ENCODE results near the gene MEIS2.

The MEIS2 gene

GRCh38 chr15:37037071-37037655 is 63.2 kb downstream of the MEIS2 start:
- TF ChIP-seq FOXP2 (optimal IDR thresholded peaks at IDR 0.05; ENCODE audit: borderline replicate concordance, extremely low read depth, extremely low read length, insufficient read depth): no peak
- TF ChIP-seq SIN3A (IDR thresholded peaks at IDR 0.05; ENCODE audit: borderline replicate concordance, insufficient read depth, low read length): no peak

- TF ChIP-seq POLR2AphosphoS5 (IDR thresholded peaks at IDR 0.05; ENCODE audit: low read depth, low read length) (no peak), FOXP2 (optimal IDR thresholded peaks at IDR 0.05; ENCODE audit: borderline replicate concordance, extremely low read depth, extremely low read length, insufficient read depth) (no peak), SIN3A (IDR thresholded peaks at IDR 0.05; ENCODE audit: borderline replicate concordance, insufficient read depth, low read length) (no peak), REST (IDR thresholded peaks at IDR 0.05; ENCODE audit: insufficient read depth in 1 of 2, low read depth in 2 of 2, low read length in 2 of 2) (no peak), TAF1 (IDR thresholded peaks at IDR 0.05; ENCODE audit: borderline replicate concordance, insufficient read depth, low read length) (no peak)
These were observed 65.3 kb downstream of the MEIS2 start for GRCh38 chr15:37034835-37035748.

GRCh38 chr15:37034392-37034791 is 66.0 kb downstream of the MEIS2 start:
- TF ChIP-seq POLR2AphosphoS5 (IDR thresholded peaks at IDR 0.05; ENCODE audit: low read depth, low read length): no peak
- TF ChIP-seq SIN3A (IDR thresholded peaks at IDR 0.05; ENCODE audit: borderline replicate concordance, insufficient read depth, low read length): no peak
- TF ChIP-seq FOXP2 (optimal IDR thresholded peaks at IDR 0.05; ENCODE audit: borderline replicate concordance, extremely low read depth, extremely low read length, insufficient read depth): no peak
- TF ChIP-seq TAF1 (IDR thresholded peaks at IDR 0.05; ENCODE audit: borderline replicate concordance, insufficient read depth, low read length): no peak
- TF ChIP-seq REST (IDR thresholded peaks at IDR 0.05; ENCODE audit: insufficient read depth in 1 of 2, low read depth in 2 of 2, low read length in 2 of 2): no peak

GRCh38 chr15:37032091-37032775 is 68.1 kb downstream of the MEIS2 start:
- TF ChIP-seq REST (IDR thresholded peaks at IDR 0.05; ENCODE audit: insufficient read depth in 1 of 2, low read depth in 2 of 2, low read length in 2 of 2) (no peak), FOXP2 (optimal IDR thresholded peaks at IDR 0.05; ENCODE audit: borderline replicate concordance, extremely low read depth, extremely low read length, insufficient read depth) (no peak), TAF1 (IDR thresholded peaks at IDR 0.05; ENCODE audit: borderline replicate concordance, insufficient read depth, low read length) (no peak), POLR2AphosphoS5 (IDR thresholded peaks at IDR 0.05; ENCODE audit: low read depth, low read length) (no peak), SIN3A (IDR thresholded peaks at IDR 0.05; ENCODE audit: borderline replicate concordance, insufficient read depth, low read length) (no peak)

- TF ChIP-seq SIN3A (IDR thresholded peaks at IDR 0.05; ENCODE audit: borderline replicate concordance, insufficient read depth, low read length) (no peak), TAF1 (IDR thresholded peaks at IDR 0.05; ENCODE audit: borderline replicate concordance, insufficient read depth, low read length) (no peak), POLR2AphosphoS5 (IDR thresholded peaks at IDR 0.05; ENCODE audit: low read depth, low read length) (no peak), FOXP2 (optimal IDR thresholded peaks at IDR 0.05; ENCODE audit: borderline replicate concordance, extremely low read depth, extremely low read length, insufficient read depth) (no peak), REST (IDR thresholded peaks at IDR 0.05; ENCODE audit: insufficient read depth in 1 of 2, low read depth in 2 of 2, low read length in 2 of 2) (no peak)
These were observed 69.2 kb downstream of the MEIS2 start for GRCh38 chr15:37031198-37031597.
